Measurements from ENCODE around the gene MCOLN1. TPM values are rescaled to one million over a fixed set of nuclear protein-coding genes. Genes with fewer than 3 reads are reported as not detected.
A peak's percentile ranks its signal among the peaks of the same experiment; 100 is the strongest.
"Not testable (repeated sequence)": the region's sequence is repeated elsewhere in the genome, so short reads cannot be mapped to it uniquely, and the experiment has no call there.

Gene MCOLN1
- total RNA-seq, 1 experiment from 2014 or later = 7.5 TPM

DNA sequence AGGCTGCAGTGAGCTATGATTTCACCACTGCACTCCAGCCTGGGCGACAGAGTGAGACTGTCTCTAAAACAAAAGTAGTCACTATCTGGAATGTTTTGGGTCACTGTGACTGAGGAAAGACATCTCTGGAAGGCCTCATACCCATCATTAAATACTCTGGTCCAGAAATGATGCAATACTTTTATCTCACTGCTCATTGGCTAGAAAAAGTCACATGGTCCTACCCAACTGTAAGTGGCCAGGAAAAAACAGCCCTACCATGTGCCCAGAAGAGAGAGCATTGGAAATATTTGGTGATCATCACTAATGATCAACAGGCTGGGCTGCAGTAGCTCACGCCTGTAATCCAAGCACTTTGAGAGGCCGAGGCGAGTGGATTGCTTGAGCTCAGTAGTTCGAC is 42.9 kb downstream of the MCOLN1 start:
- no peak for DNase-seq (ENCODE audit: low spot score)

DNA sequence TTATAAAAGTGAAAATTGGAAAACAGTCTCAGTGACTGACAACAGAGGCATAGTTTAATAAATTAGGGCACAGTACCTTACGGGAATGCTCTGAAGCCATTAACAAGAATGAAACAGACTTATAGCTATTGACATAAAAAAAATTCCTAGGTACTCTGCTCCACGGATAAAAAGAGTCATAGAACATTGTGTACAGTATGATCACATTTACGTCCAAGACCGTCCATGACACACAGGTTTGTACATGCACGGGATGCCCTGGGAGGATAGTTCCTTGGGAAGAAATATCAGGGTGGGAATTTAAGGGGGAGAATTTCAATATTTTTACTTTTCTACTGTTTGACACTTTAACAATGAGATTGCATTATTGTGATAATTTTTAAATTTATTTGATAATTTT is 48.3 kb downstream of the MCOLN1 start:
- no peak for DNase-seq (ENCODE audit: low spot score)

- DNase-seq (ENCODE audit: low spot score) = peak; percentile 16
Measured at GRCh38 chr19:7575434-7576040, 53.1 kb downstream of the MCOLN1 start.

GRCh38 chr19:7577422-7577821 is 55.0 kb downstream of the MCOLN1 start:
- DNase-seq (ENCODE audit: low spot score) = not testable (repeated sequence)

GRCh38 chr19:7578127-7578526 is 55.7 kb downstream of the MCOLN1 start:
- DNase-seq (ENCODE audit: low spot score) = no peak

GRCh38 chr19:7579182-7579581 is 56.8 kb downstream of the MCOLN1 start:
- no peak for DNase-seq (ENCODE audit: low spot score)

DNA sequence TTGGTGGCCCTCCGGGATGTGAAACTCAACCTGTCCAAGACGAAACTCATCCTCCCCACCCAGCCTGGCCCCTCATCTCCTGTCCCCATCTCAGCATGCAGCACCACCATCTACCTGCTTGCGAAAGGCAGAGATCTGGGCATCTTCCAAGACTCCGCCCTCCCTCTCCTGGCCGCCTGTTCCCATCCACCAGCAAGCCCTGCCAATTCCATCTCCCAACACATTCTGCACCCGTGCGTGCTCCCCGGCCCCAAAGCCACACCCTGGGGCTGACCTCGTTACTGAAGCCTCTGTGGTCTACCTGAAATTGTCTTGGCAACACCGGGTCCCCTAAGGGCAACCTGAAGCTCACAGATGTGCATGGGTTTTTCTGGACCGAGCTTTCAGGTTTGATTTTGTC is 60.0 kb downstream of the MCOLN1 start:
- DNase-seq (ENCODE audit: low spot score) = no peak

Small RNAs within 50 kb of the gene (small RNA-seq; reads per million reads assigned to genes)
- gene AC008878.2 = not detected

Other genes with a start within 250 kb of the MCOLN1 start
- gene INSR, start 228.2 kb upstream of the MCOLN1 start, total RNA-seq (2014; rRNA removed; shearing (Covaris generic)) = 12.5 and 16.8 TPM in 2 replicates
- gene ARHGEF18, start 173.7 kb upstream of the MCOLN1 start, total RNA-seq (2014; rRNA removed; shearing (Covaris generic)) = 31.4 and 33.0 TPM in 2 replicates
- gene PEX11G, start 33.6 kb upstream of the MCOLN1 start, total RNA-seq (2014; rRNA removed; shearing (Covaris generic)) = 4.0 and 6.4 TPM in 2 replicates
- 4.2 and 5.6 TPM in 2 replicates for gene ZNF358, start 6.5 kb upstream of the MCOLN1 start, total RNA-seq (2014; rRNA removed; shearing (Covaris generic))
- 61.3 and 74.3 TPM in 2 replicates for gene PNPLA6, start 13.1 kb downstream of the MCOLN1 start, total RNA-seq (2014; rRNA removed; shearing (Covaris generic))
- 29.8 and 37.0 TPM in 2 replicates for gene CAMSAP3, start 73.2 kb downstream of the MCOLN1 start, total RNA-seq (2014; rRNA removed; shearing (Covaris generic))
- 48.4 and 51.9 TPM in 2 replicates for gene XAB2, start 106.9 kb downstream of the MCOLN1 start, total RNA-seq (2014; rRNA removed; shearing (Covaris generic))
- 26.6 and 27.7 TPM in 2 replicates for gene PET100, start 107.2 kb downstream of the MCOLN1 start, total RNA-seq (2014; rRNA removed; shearing (Covaris generic))
- not detected in 2 replicates for gene PCP2, start 111.1 kb downstream of the MCOLN1 start, total RNA-seq (2014; rRNA removed; shearing (Covaris generic))
- gene STXBP2, start 114.5 kb downstream of the MCOLN1 start, total RNA-seq (2014; rRNA removed; shearing (Covaris generic)) = 66.4 and 73.3 TPM in 2 replicates
- not detected in 2 replicates for gene RETN, start 146.4 kb downstream of the MCOLN1 start, total RNA-seq (2014; rRNA removed; shearing (Covaris generic))
- not detected in 2 replicates for gene MCEMP1, start 154.5 kb downstream of the MCOLN1 start, total RNA-seq (2014; rRNA removed; shearing (Covaris generic))
- gene TRAPPC5, start 158.2 kb downstream of the MCOLN1 start, total RNA-seq (2014; rRNA removed; shearing (Covaris generic)) = 112 and 113 TPM in 2 replicates
- gene FCER2, start 179.5 kb downstream of the MCOLN1 start, total RNA-seq (2014; rRNA removed; shearing (Covaris generic)) = not detected in 2 replicates
- not detected in 2 replicates for gene CLEC4G, start 209.5 kb downstream of the MCOLN1 start, total RNA-seq (2014; rRNA removed; shearing (Covaris generic))
- gene CD209, start 224.9 kb downstream of the MCOLN1 start, total RNA-seq (2014; rRNA removed; shearing (Covaris generic)) = not detected in 2 replicates
- not detected in 2 replicates for gene CLEC4M, start 240.6 kb downstream of the MCOLN1 start, total RNA-seq (2014; rRNA removed; shearing (Covaris generic))

Measured in HT-29 (cell line).